Ishikawa (cell line): ENCODE results near the gene NOXA1.

Experiments used
- CEBPB ChIP-seq: IDR thresholded peaks from 2 replicates; pipeline ENCODE4 v1.6.1; 2012
- CREB1 ChIP-seq: IDR thresholded peaks from 2 replicates; pipeline ENCODE4 v1.6.1; 2012; ENCODE audit warnings: low read depth
- EGR1 ChIP-seq: IDR thresholded peaks from 2 replicates; pipeline ENCODE4 v1.6.1; 2012
- EP300 ChIP-seq: IDR thresholded peaks from 2 replicates; pipeline ENCODE4 v1.6.1; 2012; ENCODE audit warnings: borderline replicate concordance
- FOXM1 ChIP-seq: IDR thresholded peaks from 2 replicates; pipeline ENCODE4 v1.6.1; 2012; ENCODE audit warnings: low read depth, borderline replicate concordance
- NFIC ChIP-seq: IDR thresholded peaks from 2 replicates; pipeline ENCODE4 v1.6.1; 2012
- RAD21 ChIP-seq: IDR thresholded peaks from 2 replicates; pipeline ENCODE4 v1.6.1; 2012; ENCODE audit warnings: low read depth
- TAF1 ChIP-seq: IDR thresholded peaks from 2 replicates; pipeline ENCODE4 v1.6.1; 2012; ENCODE audit warnings: low read depth, mild to moderate bottlenecking
- TCF12 ChIP-seq: IDR thresholded peaks from 2 replicates; pipeline ENCODE4 v1.6.1; 2012; ENCODE audit warnings: low read depth
- TEAD4 ChIP-seq: IDR thresholded peaks from 2 replicates; pipeline ENCODE4 v1.6.1; 2012
- YY1 ChIP-seq: IDR thresholded peaks from 2 replicates; pipeline ENCODE4 v1.6.1; 2012; ENCODE audit warnings: low read depth
- ZBTB7A ChIP-seq: IDR thresholded peaks from 2 replicates; pipeline ENCODE4 v1.6.1; 2012; ENCODE audit warnings: low read depth
- TF ChIP-seq, protein P1 (sequence below): IDR thresholded peaks from 2 replicates; pipeline ENCODE4 v1.6.1; 2012
- TF ChIP-seq, protein P2 (sequence below): IDR thresholded peaks from 2 replicates; pipeline ENCODE4 v1.6.1; 2012
- TF ChIP-seq, protein P3 (sequence below): IDR thresholded peaks from 2 replicates; pipeline ENCODE4 v1.6.1; 2012; ENCODE audit warnings: low read depth, mild to moderate bottlenecking

NOXA1 gene

DNA sequence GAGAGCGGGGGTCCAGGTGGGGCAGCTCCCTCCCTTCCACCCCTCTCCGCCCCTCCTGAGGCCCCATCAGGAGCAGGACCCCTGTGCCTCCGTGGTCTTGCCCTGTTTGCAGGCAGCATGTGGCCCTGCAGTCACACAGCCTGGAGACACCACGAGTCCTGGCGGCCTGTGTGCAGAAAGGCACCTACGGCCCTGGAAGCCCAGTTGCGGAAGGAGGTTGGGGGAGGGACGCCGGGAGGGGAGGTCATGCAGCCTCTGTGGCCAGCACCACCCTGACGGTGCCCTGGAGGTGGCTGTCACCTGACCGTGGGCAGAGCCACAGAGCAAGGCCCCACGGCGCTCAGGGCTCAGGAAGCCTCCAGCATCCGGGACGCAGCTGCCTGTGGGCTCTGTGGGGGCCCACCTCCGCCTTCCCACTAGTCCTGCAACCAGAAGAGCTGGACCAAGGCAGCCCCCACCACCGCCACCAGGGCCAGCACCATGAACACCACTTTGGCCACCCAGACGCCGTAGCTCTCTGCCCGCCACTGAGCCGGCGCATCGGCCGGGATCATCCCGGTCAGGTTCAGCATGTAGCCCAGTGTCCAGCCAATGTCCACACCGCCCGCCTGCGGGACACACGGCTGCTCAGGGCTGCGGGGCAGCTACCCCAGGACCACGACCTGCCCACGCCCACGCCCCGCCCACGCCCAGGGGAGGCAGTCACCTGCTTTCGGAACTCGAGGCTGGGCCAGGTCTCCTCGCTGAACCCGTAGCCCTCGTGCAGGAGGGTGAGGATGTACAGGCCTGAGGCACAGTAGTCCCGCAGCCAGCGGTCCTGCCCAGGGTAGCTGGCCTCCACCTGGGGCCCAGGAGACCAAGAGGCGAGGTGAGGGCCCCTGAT, 11.5 kb downstream of the NOXA1 start:
- TF ChIP-seq EGR1: peak; percentile 28; the same call in 1 of the 2 replicates
- TF ChIP-seq, protein P1, sequence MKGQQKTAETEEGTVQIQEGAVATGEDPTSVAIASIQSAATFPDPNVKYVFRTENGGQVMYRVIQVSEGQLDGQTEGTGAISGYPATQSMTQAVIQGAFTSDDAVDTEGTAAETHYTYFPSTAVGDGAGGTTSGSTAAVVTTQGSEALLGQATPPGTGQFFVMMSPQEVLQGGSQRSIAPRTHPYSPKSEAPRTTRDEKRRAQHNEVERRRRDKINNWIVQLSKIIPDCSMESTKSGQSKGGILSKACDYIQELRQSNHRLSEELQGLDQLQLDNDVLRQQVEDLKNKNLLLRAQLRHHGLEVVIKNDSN: no peak

DNA sequence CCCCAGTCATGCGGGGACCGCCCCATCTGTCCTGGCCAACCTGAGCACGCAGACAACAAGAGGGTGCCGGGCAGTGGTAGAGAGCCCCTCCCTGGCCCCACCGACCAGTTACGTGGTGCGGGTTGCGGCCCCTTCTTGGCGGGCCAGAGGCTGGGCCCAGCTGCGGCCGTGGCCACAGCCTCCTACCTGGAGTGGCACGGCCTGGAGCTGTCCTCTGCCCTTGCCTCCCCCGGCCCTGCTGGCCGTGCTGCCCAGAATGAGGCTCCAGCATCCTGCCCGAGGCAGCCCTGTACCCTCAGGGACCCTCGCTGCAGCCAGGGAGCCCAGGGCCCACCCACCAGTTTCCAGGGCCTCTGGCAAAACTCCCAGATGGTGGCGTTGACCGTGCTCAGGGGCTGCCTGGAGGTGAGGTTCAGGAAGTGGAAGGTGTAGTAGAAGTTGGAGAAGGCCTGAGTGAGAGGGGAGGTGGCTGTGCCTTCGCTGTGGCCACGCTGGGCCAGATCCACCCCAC, 12.2 kb downstream of the NOXA1 start:
- TF ChIP-seq, protein P1: no peak
- TF ChIP-seq CEBPB: no peak
- TF ChIP-seq NFIC: no peak
- peak; percentile 19; the same call in 1 of the 2 replicates for TF ChIP-seq ZBTB7A
- TF ChIP-seq TCF12: no peak
- TF ChIP-seq YY1: no peak

DNA sequence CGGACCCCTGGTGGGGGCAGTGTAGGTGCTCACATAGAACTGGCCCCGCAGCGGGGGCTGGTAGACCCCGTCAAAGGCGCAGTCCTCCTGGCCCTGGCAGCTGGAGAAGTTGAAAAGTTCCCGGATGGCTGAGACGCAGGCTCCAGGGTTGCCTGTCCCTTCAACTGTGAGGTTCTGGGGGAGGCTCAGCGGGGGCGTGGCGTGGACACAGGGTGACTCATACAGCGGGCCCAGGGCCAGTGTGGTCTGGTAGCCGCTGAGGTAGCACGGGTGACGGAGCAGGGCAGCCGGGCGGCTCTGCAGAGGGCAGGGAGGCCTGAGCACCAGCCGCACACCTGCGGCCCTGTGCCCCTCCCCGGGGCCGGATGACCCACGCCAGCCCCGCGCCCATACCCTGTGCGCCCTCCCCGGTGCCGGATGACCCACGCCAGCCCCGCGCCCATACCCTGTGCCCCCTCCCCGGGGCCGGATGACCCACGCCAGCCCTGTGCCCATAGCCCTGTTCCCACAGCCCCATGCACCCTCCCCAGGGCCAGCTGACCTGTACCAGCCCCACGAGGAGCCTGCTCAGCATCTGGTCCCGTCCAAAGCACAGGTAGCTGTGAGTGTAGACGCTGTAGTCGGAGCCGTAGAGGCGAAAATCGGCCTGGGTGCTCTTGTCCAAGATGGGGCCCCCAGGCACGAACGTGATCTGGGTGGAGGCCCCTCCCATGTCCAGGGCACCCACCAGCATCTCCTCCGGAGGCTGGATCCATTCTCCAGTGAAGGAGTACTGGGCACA, 13.0 kb downstream of the NOXA1 start:
- TF ChIP-seq FOXM1 (no peak), RAD21 (no peak; the same call in none of the 2 replicates), ZBTB7A (0 out of 2 replicates have a peak, but pooled peaks have one; percentile 23), EGR1 (peak; percentile 95), TCF12 (peak; percentile 86), YY1 (no peak; the same call in 1 of the 2 replicates), TAF1 (0 out of 2 replicates have a peak, but pooled peaks have one; percentile 22), CREB1 (no peak), TEAD4 (peak; percentile 61; the same call in 1 of the 2 replicates), EP300 (peak; percentile 65), CEBPB (no peak), NFIC (peak; percentile 93)
- TF ChIP-seq, protein P2, sequence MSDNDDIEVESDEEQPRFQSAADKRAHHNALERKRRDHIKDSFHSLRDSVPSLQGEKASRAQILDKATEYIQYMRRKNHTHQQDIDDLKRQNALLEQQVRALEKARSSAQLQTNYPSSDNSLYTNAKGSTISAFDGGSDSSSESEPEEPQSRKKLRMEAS: peak; percentile 65
- TF ChIP-seq, protein P3, sequence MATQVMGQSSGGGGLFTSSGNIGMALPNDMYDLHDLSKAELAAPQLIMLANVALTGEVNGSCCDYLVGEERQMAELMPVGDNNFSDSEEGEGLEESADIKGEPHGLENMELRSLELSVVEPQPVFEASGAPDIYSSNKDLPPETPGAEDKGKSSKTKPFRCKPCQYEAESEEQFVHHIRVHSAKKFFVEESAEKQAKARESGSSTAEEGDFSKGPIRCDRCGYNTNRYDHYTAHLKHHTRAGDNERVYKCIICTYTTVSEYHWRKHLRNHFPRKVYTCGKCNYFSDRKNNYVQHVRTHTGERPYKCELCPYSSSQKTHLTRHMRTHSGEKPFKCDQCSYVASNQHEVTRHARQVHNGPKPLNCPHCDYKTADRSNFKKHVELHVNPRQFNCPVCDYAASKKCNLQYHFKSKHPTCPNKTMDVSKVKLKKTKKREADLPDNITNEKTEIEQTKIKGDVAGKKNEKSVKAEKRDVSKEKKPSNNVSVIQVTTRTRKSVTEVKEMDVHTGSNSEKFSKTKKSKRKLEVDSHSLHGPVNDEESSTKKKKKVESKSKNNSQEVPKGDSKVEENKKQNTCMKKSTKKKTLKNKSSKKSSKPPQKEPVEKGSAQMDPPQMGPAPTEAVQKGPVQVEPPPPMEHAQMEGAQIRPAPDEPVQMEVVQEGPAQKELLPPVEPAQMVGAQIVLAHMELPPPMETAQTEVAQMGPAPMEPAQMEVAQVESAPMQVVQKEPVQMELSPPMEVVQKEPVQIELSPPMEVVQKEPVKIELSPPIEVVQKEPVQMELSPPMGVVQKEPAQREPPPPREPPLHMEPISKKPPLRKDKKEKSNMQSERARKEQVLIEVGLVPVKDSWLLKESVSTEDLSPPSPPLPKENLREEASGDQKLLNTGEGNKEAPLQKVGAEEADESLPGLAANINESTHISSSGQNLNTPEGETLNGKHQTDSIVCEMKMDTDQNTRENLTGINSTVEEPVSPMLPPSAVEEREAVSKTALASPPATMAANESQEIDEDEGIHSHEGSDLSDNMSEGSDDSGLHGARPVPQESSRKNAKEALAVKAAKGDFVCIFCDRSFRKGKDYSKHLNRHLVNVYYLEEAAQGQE: no peak
- TF ChIP-seq, protein P1: no peak

DNA sequence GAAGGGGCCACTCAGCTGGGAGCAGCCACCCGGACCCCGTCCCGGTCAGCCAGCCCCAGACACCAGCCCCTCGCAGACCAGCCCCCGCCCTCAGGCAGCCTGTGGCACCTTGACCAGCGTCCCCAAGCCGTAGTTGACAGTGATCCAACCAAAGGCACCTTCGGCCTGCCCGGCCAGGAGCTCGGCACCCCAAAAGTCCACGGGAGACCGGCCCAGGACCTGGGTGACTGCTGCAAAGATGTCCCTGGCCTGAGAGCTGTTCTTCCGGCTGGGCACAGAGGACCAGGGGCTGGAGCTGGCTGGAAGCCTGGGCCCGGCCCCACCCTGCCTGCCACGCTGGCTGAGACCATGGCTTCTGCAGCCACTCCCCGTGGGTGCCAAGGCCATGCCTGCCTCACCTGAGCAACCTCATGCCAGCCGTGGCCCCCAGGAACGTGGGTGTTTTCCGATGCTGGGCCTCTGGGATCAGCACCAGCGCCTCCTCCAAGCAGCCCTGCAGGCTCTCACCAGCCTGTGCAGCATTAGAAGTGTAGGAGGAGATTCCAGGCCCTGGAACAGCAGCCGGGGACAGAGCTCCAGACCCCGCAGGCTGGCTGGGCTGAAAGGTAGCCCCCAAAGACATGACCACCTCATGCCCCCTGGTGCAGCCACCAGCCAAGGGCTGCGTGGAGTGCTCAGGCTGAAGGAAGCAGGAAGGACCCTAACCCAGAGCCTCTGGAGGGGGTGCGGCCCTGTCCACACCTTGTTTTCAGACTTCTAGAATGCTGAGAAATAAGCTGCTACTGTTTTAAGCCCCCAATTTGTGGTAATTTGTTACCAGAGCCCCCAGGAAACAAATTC, 13.8 kb downstream of the NOXA1 start:
- TF ChIP-seq CREB1: no peak
- no peak for TF ChIP-seq RAD21
- TF ChIP-seq CEBPB: no peak
- TF ChIP-seq, protein P2: no peak
- TF ChIP-seq TCF12: 0 out of 2 replicates have a peak, but pooled peaks have one; percentile 12
- no peak for TF ChIP-seq NFIC
- no peak for TF ChIP-seq ZBTB7A
- no peak for TF ChIP-seq FOXM1

DNA sequence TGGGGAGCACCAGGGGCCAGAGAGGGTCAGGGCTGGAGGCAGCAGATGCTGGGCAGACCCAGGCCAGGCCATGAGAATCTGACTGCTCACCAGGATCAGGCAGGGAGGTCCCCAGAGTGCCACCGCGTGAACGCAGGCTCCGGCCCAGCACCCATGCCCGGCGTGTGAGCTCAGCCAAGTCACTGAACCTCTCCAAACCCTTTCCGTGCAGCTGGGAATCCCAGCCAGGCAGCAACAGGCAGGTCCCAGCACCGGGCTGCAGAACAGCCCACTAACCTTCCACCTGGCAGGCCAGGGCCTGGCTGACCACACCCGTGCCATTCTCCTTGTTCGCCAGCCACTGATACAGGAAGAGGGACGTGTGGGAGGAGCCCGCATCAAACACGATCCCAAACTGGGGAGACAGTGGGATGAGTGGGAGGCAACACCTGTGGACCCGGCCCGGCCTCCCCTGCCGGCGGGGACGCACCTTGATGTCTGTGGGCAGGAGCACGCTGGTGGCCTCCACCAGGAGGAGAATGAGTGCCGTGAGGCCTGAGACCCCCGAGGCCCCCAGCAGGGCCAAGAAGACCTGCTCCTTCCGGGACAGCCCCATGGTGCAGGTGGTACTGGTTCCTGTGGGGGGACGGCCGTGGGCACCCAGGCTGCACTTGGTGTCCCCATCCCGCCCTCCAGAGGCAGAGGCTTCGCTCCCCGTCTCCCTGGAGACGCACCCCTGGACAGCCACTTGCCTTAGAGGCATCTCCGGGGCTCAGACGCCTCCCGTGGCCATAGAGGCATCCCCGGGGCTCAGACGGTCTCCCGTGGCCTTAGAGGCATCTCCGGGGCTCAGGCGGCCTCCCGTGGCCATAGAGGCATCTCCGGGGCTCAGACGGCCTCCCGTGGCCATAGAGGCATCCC, 14.7 kb downstream of the NOXA1 start:
- TF ChIP-seq EGR1 (no peak), ZBTB7A (peak; percentile 43; the same call in 1 of the 2 replicates)
- TF ChIP-seq, protein P2: no peak
- TF ChIP-seq, protein P1: no peak
